Loucy (cell line): ENCODE data around the gene RBPMS2.
"Not testable (repeated sequence)": the region's sequence is repeated elsewhere in the genome, so short reads cannot be mapped to it uniquely, and the experiment has no call there.

Source experiments
- H2AFZ ChIP-seq: fragments of 200-600 bp; sonication (generic); 2 replicates; pipeline ENCODE4 v1.6.0; 2016; ENCODE audit warnings: antibody characterized with exemption, mild to moderate bottlenecking, low read length, moderate library complexity
- H3F3A ChIP-seq: fragments of 200-600 bp; 2 replicates; pipeline ENCODE4 v1.6.0; 2016; ENCODE audit warnings: antibody characterized with exemption, low read depth, mild to moderate bottlenecking
- H3K27me3 ChIP-seq: fragments of 200-600 bp; sonication (generic); 2 replicates; pipeline ENCODE4 v1.6.1; 2014; ENCODE audit warnings: low read length, mild to moderate bottlenecking; ENCODE audit not compliant: insufficient read depth, poor library complexity, severe bottlenecking
- H3K36me3 ChIP-seq: fragments of 200-600 bp; sonication (generic); 2 replicates; pipeline ENCODE4 v1.6.1; 2016; ENCODE audit warnings: low read length; ENCODE audit not compliant: insufficient read depth
- H3K4me1 ChIP-seq: fragments of 200-600 bp; sonication (generic); 2 replicates; pipeline ENCODE4 v1.5.1; 2014; ENCODE audit warnings: low read length, mild to moderate bottlenecking; ENCODE audit not compliant: insufficient read depth, poor library complexity, severe bottlenecking
- H3K4me2 ChIP-seq: fragments of 200-600 bp; sonication (generic); 2 replicates; pipeline ENCODE4 v1.6.0; 2014; ENCODE audit warnings: antibody characterized with exemption, low read length, low read depth, mild to moderate bottlenecking; ENCODE audit not compliant: poor library complexity, severe bottlenecking
- H3K4me3 ChIP-seq: fragments of 200-600 bp; sonication (generic); 2 replicates; pipeline ENCODE4 v1.5.1; 2014; ENCODE audit warnings: low read length, mild to moderate bottlenecking, mixed read lengths; ENCODE audit not compliant: poor library complexity, severe bottlenecking
- H3K79me2 ChIP-seq: fragments of 200-600 bp; sonication (generic); 2 replicates; pipeline ENCODE4 v1.6.1; 2014; ENCODE audit warnings: low read length; ENCODE audit not compliant: insufficient read depth
- H3K9ac ChIP-seq: fragments of 200-600 bp; sonication (generic); 2 replicates; pipeline ENCODE4 v1.6.0; 2014; ENCODE audit warnings: mild to moderate bottlenecking, low read depth, low read length, moderate library complexity; ENCODE audit not compliant: poor library complexity, severe bottlenecking
- H3K9me2 ChIP-seq: fragments of 200-600 bp; sonication (generic); replicated peaks from 2 replicates; pipeline ENCODE4 v1.6.1; 2016; ENCODE audit warnings: low read depth, low read length, mixed read lengths
- H3K9me3 ChIP-seq: fragments of 200-600 bp; sonication (generic); 2 replicates; pipeline ENCODE4 v1.6.1; 2014; ENCODE audit warnings: mild to moderate bottlenecking, antibody characterized with exemption, low read length, low read depth; ENCODE audit not compliant: insufficient read depth
- H4K20me1 ChIP-seq: fragments of 200-600 bp; sonication (generic); 2 replicates; pipeline ENCODE4 v1.6.0; 2014; ENCODE audit warnings: antibody characterized with exemption, low read length, mild to moderate bottlenecking; ENCODE audit not compliant: insufficient read depth, poor library complexity, severe bottlenecking
- EZH2phosphoT487 ChIP-seq: fragments of 200-600 bp; IDR thresholded peaks from 2 replicates; pipeline ENCODE4 v1.6.1; 2018; ENCODE audit warnings: antibody characterized with exemption, mild to moderate bottlenecking, moderate library complexity, borderline replicate concordance
- TF ChIP-seq, protein P1 (sequence below): fragments of 200-600 bp; sonication (generic); conservative IDR thresholded peaks from 2 replicates; pipeline ENCODE4 v1.5.1; 2014; ENCODE audit warnings: mild to moderate bottlenecking, antibody characterized with exemption, low read length

Gene RBPMS2

DNA sequence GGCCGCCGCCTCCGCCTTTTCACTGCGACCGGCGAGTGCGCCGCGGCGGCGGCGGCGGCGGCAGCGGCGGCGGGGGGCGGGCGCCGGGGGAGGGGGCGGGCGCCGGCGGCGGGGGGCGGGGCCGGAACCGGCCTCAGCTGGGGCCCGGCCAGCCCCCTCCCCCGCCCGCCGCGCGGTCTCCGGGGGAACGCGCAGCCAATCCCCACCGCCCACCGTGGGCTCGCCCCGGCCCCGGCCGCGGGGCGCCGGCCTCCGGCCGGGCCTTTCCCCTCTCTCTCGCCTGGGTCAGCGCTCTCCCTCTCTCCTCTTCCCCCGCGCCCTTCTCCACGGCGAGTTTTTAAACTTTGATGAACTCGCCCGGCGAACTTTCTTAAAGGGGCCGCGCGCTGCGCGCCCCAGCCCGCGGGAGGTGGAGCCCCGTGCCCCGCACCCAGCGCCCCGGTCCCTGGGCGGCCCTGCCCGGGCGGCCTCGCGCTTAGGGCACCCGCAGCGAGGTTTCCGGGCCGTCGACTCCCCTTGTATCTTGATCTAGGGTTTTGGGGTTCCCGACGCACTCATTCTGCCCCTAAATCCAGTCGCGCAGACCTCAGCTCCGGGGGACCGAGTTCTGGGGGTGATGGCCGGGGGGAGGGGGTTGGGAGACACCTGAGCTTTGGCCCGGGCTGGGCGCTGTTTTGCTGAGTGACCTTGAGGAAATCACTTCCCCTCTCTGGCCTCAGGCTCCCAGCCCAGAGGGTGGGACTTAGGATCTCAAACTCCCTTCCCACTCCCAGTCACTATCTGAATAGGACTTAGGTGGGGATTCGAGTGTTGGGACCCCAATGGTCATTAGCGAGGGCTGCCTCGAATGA is at the start of gene RBPMS2:
Gene RBPMS2 (minus strand): TSS at position 39 of the 851 bp plus-strand sequence. CDS start 270 bp downstream, outside the sequence.
- Histone ChIP-seq H3K27me3 (no peaks in the 10 kb centered on the region), H3K4me2 (peak within 1 kb of the TSS; percentile 87), H3K4me3 (peak within 1 kb of the TSS; percentile 85), H3K36me3 (no peaks in the 10 kb centered on the region), H2AFZ (peak within 1 kb of the TSS; percentile 88; the same call in 1 of the 2 replicates), H3K79me2 (no peaks in the 10 kb centered on the region), H3F3A (no peaks in the 10 kb centered on the region), H3K9me2 (no peaks in the 10 kb centered on the region), H3K9me3 (no peaks in the 10 kb centered on the region), H4K20me1 (no peaks in the 10 kb centered on the region), H3K9ac (peak within 1 kb of the TSS; percentile 61), H3K4me1 (peaks cover 8% of the 10 kb centered on the region)
- no peak for TF ChIP-seq EZH2phosphoT487
- TF ChIP-seq, protein P1, sequence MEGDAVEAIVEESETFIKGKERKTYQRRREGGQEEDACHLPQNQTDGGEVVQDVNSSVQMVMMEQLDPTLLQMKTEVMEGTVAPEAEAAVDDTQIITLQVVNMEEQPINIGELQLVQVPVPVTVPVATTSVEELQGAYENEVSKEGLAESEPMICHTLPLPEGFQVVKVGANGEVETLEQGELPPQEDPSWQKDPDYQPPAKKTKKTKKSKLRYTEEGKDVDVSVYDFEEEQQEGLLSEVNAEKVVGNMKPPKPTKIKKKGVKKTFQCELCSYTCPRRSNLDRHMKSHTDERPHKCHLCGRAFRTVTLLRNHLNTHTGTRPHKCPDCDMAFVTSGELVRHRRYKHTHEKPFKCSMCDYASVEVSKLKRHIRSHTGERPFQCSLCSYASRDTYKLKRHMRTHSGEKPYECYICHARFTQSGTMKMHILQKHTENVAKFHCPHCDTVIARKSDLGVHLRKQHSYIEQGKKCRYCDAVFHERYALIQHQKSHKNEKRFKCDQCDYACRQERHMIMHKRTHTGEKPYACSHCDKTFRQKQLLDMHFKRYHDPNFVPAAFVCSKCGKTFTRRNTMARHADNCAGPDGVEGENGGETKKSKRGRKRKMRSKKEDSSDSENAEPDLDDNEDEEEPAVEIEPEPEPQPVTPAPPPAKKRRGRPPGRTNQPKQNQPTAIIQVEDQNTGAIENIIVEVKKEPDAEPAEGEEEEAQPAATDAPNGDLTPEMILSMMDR, result no peak

GRCh38 chr15:64824929-64825430 is 49.6 kb upstream of the RBPMS2 start:
- H3F3A ChIP-seq, result no peaks in the 10 kb centered on the region
- peak overlapping the region; percentile 88 for H3K9ac ChIP-seq
- H3K27me3 ChIP-seq, result no peaks in the 10 kb centered on the region
- no peaks in the 10 kb centered on the region for H3K9me2 ChIP-seq
- no peaks in the 10 kb centered on the region; the same call in 1 of the 2 replicates for H3K36me3 ChIP-seq
- TF ChIP-seq, protein P1, result no peak
- TF ChIP-seq EZH2phosphoT487, result no peak
- H3K9me3 ChIP-seq, result no peaks in the 10 kb centered on the region
- peak overlapping the region; percentile 79 for H3K4me3 ChIP-seq
- H4K20me1 ChIP-seq, result no peaks in the 10 kb centered on the region
- peaks cover 42% of the 10 kb centered on the region for H3K79me2 ChIP-seq
- H3K4me2 ChIP-seq, result peak overlapping the region; percentile 74
- peak overlapping the region; percentile 57; the same call in 1 of the 2 replicates for H2AFZ ChIP-seq
- H3K4me1 ChIP-seq, result peaks cover 23% of the 10 kb centered on the region

- Histone ChIP-seq H3K4me1 (peaks cover 12% of the 10 kb centered on the region), H3K4me2 (no peak overlapping the region), H3K9ac (no peak overlapping the region), H3K36me3 (no peaks in the 10 kb centered on the region; the same call in 1 of the 2 replicates), H3K9me3 (no peaks in the 10 kb centered on the region), H3K27me3 (no peaks in the 10 kb centered on the region), H3K79me2 (peaks cover 4% of the 10 kb centered on the region; the same call in 1 of the 2 replicates), H3F3A (peaks cover 2% of the 10 kb centered on the region; the same call in 1 of the 2 replicates), H2AFZ (no peak overlapping the region), H3K4me3 (no peak overlapping the region), H4K20me1 (no peaks in the 10 kb centered on the region), H3K9me2 (no peaks in the 10 kb centered on the region)
- TF ChIP-seq, protein P1, result no peak
- no peak for TF ChIP-seq EZH2phosphoT487
Observed at GRCh38 chr15:64816452-64816851, 41.1 kb upstream of the RBPMS2 start.

GRCh38 chr15:64814965-64815364 is 39.6 kb upstream of the RBPMS2 start:
- not testable (repeated sequence) for H3K4me3 ChIP-seq, H3K27me3 ChIP-seq, H3F3A ChIP-seq, H3K36me3 ChIP-seq, H4K20me1 ChIP-seq, H3K79me2 ChIP-seq, H3K9me2 ChIP-seq, H2AFZ ChIP-seq, H3K9me3 ChIP-seq, H3K9ac ChIP-seq, H3K4me2 ChIP-seq
- H3K4me1 ChIP-seq, result peaks cover 12% of the 10 kb centered on the region

DNA sequence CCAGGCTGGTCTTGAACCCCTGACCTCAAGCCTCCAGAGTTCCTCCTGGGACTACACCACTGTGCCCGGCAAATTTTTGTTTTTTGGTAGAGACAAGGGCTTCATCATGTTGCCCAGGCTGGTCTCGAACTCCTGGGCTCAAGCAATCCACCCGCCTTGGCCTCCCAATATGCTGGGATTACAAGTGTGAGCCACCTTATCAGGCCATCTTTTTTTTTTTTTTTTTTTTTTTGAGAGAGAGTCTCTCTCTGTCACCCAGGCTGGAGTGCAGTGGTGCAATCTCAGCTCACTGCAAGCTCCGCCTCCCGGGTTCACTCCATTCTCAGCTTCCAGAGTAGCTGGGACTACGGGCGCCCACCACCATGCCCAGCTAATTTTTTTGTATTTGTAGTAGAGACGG is 38.9 kb upstream of the RBPMS2 start:
- H3F3A ChIP-seq, H3K4me3 ChIP-seq, H3K79me2 ChIP-seq, H2AFZ ChIP-seq, H3K36me3 ChIP-seq, H4K20me1 ChIP-seq, H3K9me3 ChIP-seq, H3K27me3 ChIP-seq, H3K9me2 ChIP-seq, H3K4me2 ChIP-seq, H3K9ac ChIP-seq: not testable (repeated sequence)
- H3K4me1 ChIP-seq, result peaks cover 12% of the 10 kb centered on the region
